Cerebellar cortex (tissue), 1 donor: ENCODE results near the gene GTSF1L.
"Not testable (repeated sequence)": the region's sequence is repeated elsewhere in the genome, so short reads cannot be mapped to it uniquely, and the experiment has no call there.

ENCODE experiments used
- DNase-seq: peaks from one replicate; pipeline ENCODE4 v3.0.0-alpha.2; 2015; ENCODE audit warnings: low spot score

The GTSF1L gene

GRCh38 chr20:43726811-43727338 is at the start of gene GTSF1L:
Gene GTSF1L (minus strand): TSS chr20:43727002. CDS start chr20:43726694, 308 bp downstream.
- DNase-seq: no peak

GRCh38 chr20:43774754-43775153 is 48.0 kb upstream of the GTSF1L start:
- no peak for DNase-seq

GRCh38 chr20:43771503-43772190 is 44.8 kb upstream of the GTSF1L start:
- no peak for DNase-seq

- DNase-seq: no peak
Observed at GRCh38 chr20:43770342-43770741, 43.5 kb upstream of the GTSF1L start.

DNA sequence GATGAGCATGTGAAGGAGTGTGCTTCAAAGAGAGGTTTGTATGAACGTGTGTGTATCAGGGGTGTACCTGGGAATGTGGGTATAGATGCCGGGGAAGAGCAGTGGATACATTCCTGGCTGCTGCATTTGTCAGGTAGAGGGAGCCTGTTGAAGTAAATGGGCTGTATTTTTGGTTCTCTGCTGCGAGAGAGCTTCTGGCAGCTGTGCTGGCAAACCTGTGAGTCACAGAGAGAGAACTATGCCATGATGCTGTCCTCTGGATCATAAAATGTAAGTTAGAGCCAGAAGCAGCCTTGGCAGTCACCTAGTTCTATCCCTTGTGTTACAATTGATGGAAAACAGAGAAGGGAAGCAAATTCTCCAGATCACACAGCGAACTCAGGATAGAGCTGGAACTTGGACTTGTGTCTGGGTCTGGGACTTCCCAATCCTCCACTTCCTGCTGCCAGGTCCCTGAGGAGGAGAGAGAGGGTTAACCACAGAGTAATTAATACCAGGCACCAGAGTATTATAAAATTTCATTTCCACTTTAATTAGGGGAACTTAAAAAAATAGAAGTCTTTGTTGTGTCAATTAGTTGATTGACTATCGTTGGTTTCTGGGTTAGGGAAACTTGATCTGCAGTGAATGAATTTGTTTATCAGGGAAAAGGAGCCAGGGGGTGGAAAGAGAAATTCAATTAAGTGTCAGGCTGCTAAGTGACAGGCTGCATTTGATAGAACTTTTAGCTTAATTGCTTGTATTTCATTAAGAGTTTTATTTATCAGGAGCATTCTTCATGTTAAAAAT is 41.1 kb upstream of the GTSF1L start:
- DNase-seq: peak; percentile 51

GRCh38 chr20:43766917-43767316 is 40.1 kb upstream of the GTSF1L start:
- peak; percentile 17 for DNase-seq

GRCh38 chr20:43766385-43766784 is 39.6 kb upstream of the GTSF1L start:
- peak; percentile 94 for DNase-seq

GRCh38 chr20:43765916-43766315 is 39.1 kb upstream of the GTSF1L start:
- DNase-seq: peak; percentile 49

GRCh38 chr20:43762911-43763310 is 36.1 kb upstream of the GTSF1L start:
- peak; percentile 95 for DNase-seq

DNA sequence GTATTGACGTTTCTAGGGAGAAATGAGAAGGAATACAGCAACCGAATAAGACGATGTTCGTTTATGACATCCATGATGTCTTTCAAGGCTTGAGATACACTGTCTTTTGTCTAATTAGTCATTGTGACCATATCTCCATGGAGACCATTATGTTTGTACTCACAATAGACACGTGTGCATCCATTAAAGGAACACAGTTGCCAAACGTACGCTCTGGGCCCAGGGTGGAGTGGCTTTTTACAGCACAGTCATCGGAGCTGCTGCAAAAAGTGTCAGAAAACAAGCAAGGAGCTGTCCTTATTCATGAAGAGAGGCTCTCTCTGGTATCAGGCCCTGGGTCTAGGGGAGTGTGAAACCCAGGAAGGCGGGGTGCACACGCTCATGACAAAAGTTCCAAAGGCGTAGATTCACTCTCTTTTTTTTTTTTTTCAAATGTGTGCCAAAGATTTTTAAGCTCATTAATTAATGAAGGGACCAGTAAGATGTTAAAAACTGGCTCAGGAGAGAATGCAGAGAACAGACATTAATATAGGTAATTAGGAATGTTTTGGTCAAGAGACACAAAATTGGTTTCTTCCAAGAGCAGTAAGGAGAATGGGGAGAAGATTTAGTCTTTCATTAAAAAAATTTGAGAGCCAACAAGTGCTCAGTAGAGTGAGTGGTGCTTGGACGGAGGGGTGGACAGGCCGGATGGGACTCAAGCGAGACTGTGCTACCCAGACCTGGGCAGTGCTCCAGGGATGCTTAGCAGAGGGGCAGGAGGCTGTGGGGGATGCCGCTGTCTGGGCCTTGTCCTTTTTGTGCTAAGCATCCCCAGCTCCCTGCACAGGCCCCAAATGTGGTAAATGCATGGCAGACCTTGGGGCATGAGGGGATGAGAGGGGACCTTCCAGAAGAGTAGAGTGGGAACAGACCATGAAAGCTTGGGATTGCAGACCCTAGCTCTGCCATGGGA is 34.9 kb upstream of the GTSF1L start:
- DNase-seq: no peak

DNA sequence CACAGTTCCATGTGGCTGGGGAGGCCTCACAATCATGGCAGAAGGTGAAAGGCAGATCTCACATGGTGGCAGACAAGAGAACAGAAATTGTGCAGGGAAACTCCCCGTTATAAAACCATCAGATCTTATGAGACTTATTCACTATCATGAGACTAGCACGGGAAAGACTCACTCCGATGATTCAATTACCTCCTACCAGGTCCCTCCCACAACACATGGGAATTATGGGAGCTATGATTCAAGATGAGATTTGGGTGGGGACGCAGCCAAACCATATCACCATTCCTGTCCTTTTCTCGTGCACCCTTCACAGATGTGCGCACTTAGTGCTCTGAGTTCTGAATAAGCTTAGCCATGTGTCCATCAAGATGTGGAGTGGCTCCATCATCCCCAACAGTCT is 31.1 kb upstream of the GTSF1L start:
- DNase-seq: not testable (repeated sequence)

- DNase-seq: no peak
Observed at GRCh38 chr20:43755851-43756250, 29.0 kb upstream of the GTSF1L start.

DNA sequence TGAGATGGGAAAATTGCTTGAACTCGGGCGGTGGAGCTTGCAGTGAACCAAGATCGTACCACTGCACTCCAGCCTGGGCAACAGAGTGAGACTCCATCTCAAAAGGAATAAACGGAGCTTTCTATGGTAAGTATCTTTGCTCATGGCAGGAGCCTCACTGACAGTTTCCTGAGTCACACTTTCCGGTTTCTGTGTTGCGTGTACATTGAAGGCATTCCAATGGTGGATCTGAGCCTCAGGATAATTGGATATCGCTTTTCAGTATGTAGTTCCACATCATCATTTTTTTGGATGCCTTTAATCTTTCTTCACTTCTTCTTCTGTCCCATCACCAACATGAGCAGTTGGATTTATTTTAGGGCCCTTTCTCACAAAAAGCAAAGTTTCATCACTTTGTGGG is 28.6 kb upstream of the GTSF1L start:
- no peak for DNase-seq

DNA sequence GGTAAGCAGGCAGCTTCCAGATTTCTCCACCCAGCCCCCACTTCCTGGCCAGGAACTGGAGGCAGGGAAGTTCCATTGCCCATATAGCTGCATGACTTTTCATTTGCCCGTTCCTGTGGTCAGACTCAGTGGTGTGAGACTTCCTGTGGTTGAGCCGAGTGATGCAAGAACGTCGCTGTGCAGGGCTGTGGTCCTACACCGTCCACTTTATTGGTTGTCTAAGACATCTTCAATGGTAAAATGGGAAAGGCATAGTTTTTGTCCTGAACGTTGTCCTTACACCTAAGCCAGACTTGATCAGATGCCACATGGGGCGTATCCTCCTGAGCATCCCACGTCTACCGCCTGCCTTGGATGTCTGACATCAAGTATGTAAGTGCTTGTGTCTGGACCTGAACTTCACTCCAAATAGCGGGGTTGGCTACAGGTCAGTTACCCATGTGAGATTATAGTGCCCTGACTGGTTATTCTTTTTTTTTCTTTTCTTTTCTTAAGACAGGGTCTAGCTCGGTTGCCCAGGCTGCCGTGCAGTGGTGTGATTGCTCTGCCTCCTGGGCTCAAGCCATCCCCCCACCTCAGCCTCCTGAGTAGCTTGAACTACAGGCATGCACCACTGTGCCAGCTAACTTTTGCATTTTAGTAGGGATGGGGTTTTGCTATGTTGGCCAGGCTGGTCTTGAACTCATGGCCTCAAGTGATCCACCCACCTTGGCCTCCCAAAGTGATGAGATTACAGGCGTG is 25.9 kb upstream of the GTSF1L start:
- no peak for DNase-seq

DNA sequence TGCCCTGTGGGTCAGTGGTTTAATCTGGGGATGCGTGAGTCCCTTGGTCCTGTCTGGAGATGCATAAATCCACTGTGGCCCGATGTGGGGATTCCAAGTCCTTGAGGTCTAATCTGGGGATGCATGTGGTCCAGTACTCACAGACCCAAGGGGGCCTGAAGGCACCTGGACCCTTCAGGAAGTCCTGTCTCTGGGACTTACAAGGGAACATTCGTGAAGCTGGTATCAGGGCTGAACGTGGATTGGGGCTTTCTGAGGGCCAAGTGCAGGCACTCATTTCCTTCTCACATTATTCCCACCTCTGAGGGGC is 25.2 kb upstream of the GTSF1L start:
- no peak for DNase-seq

- DNase-seq: no peak
Observed at GRCh38 chr20:43751167-43752050, 24.6 kb upstream of the GTSF1L start.

GRCh38 chr20:43750774-43751166 is 24.0 kb upstream of the GTSF1L start:
- no peak for DNase-seq

GRCh38 chr20:43749734-43750294 is 23.0 kb upstream of the GTSF1L start:
- peak; percentile 47 for DNase-seq

- no peak for DNase-seq
Observed at GRCh38 chr20:43748274-43748673, 21.5 kb upstream of the GTSF1L start.
